Ureter (tissue), 1 donor: ENCODE results near the gene NUMBL. TPM values are rescaled to one million over a fixed set of nuclear protein-coding genes. Genes with fewer than 3 reads are reported as not detected.
"Not testable (repeated sequence)": the region's sequence is repeated elsewhere in the genome, so short reads cannot be mapped to it uniquely, and the experiment has no call there.

ENCODE experiments used
- DNase-seq: peaks from one replicate; pipeline ENCODE4 v3.0.0-alpha.2; 2020; ENCODE audit warnings: low spot score
- total RNA-seq: library from RNA; stranded (reverse); gene quantifications from one replicate; pipeline ENCODE4 v1.2.4, GENCODE V29; 2023
- donor health status: DM: yes; HTN: yes; CAD: no.

Gene NUMBL
- total RNA-seq, 1 donor from 2014 or later, result 30.3 TPM

GRCh38 chr19:40629346-40629745, 61.1 kb downstream of the NUMBL start:
- DNase-seq, result no peak

- DNase-seq, result no peak
Observed at GRCh38 chr19:40627486-40628279, 62.8 kb downstream of the NUMBL start.

DNA sequence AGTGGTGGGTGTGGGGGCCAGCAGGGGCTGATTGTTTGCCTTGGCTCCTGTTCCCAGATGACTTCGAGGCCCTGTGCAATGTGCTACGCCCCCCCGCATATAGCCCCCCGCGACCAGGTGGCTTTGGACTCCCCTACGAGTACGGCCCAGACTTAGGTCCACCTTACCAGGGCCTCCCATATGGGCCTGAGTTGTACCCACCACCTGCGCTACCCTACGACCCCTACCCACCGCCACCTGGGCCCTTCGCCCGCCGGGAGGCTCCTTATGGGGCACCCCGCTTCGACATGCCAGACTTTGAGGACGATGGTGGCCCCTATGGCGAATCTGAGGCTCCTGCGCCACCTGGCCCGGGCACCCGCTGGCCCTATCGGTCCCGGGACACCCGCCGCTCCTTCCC, 63.5 kb downstream of the NUMBL start:
- no peak for DNase-seq

GRCh38 chr19:40625406-40626120, 64.9 kb downstream of the NUMBL start:
- DNase-seq, result no peak

DNA sequence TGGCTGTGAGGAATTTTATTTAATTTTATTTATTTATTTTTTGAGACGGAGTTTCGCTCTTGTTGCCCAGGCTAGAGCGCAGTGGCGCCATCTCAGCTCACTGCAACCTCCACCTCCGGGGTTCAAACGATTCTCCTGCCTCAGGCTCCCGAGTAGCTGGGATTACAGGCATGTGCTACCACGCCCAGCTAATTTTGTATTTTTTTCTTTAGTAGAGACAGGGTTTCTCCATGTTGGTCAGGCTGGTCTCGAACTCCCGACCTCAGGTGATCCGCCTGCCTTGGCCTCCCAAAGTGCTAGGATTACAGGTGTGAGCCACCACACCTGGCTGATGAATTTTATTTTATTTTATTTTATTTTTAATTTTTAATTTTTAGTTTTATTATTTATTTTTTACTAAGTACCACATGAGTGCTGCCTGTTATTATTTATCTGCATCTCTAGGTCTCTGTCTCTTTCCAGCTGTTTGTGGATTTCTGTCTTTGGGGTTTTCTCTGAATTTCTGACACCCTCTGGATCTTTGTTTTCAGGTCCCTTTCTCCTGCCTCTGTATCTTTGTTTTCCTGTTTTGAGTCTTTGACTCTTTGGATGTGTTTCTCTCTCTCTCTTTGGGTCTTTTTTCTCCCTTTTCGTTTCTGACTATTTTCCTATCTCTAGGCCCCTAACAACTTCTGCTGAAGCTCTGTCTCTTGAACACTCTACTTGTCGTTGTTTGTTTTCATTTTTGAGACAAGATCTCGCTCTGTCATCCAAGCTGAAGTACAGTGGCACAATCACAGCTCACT, 65.9 kb downstream of the NUMBL start:
- not testable (repeated sequence) for DNase-seq

- DNase-seq, result no peak
Observed at GRCh38 chr19:40623403-40624251, 66.8 kb downstream of the NUMBL start.

GRCh38 chr19:40622773-40623075, 67.7 kb downstream of the NUMBL start:
- DNase-seq, result no peak

GRCh38 chr19:40621966-40622772, 68.3 kb downstream of the NUMBL start:
- no peak for DNase-seq

DNA sequence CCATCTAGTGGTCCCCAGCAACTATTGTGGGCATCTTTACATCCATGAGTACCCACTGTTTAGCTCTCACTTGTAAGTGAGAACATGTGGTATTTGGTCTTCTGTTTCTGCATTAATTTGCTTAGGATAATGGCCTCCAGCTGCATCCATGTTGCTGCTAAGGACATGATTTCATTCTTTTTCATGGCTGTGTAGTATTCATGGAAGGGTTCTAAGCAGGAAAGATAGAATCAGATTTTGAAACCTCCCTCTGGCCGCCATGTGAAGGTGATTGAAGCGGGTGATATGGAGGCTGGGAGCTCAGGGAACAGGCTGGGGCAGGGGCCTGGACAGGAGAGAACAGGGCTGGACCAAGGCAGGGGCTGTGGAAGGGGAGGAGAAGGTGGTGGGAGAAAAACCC, 69.2 kb downstream of the NUMBL start:
- no peak for DNase-seq

DNA sequence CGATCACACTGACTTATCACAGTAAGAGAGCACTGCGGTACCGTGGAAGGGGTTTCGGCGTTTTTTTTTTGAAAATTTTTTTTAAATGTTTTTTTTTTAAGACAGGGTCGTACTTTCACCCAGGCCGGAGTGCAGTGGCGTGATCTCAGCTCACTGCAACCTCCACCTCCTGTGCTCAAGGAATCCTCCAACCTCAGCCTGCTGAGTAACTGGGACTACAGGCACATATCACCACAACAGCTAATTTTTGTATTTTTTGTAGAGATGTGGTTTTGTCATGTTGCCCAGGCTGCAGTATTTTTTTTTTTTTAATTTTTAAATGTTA, 70.3 kb downstream of the NUMBL start:
- DNase-seq, result no peak

DNA sequence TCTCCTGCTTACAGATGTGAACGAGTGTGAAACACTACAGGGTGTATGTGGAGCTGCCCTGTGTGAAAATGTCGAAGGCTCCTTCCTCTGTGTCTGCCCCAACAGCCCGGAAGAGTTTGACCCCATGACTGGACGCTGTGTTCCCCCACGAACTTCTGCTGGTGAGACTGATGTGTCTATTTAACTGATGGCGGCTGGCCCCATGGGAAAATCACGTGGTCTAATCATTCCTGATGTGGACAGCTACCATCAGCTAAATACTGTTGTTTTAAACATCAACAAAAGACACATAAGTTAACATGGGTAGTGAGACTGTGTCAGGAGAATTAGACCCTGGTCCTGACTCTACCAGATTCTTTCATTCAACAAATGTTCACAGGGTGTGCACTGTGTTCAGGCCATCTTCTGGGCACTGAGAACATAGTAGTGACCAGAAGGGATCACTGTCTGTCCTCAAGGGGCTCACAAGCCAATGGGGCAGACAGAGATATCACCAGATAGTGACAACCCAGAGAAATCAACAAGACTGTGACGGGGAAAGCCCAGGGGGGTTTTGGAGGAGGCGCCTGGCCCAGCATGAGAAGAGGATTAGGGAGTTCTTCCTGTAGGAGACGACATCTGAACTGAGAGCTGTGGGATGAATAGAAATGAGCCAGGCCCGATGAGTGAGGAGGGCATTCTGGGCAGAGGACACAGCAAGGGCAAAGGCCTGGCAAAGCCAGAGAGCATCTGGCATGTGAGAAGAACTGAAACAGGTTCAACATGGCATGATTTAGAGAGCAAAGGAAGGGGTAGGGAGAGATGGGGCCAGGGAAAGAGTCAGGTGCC, 70.9 kb downstream of the NUMBL start:
- no peak for DNase-seq

- no peak for DNase-seq
Observed at GRCh38 chr19:40617961-40618360, 72.5 kb downstream of the NUMBL start.

GRCh38 chr19:40616941-40617340, 73.5 kb downstream of the NUMBL start:
- DNase-seq, result no peak

DNA sequence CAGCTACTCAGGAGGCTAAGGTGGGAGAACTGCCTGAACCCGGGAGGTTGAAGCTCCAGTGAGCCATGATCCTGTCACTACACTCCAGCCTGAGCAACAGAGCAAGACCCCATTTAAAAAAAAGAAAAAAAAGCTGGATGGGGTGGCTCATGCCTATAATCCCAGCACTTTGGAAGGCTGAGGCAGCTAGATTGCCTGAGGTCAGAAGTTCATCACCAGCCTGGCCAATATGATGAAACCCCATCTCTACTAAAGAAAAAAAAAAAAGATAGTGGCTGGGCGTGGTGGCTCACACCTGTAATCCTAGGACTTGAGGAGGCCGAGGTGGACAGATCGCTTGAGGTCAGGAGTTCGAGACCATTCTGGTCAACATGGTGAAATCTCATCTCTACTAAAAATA, 74.3 kb downstream of the NUMBL start:
- no peak for DNase-seq

Other genes starting within 250 kb of the NUMBL start
- gene SERTAD3, start 246.3 kb downstream of the NUMBL start, total RNA-seq, result 34.3 TPM
- 62.6 TPM for gene BLVRB, start 224.9 kb downstream of the NUMBL start, total RNA-seq
- 2.6 TPM for gene SPTBN4, start 223.7 kb downstream of the NUMBL start, total RNA-seq
- gene SHKBP1, start 113.8 kb downstream of the NUMBL start, total RNA-seq, result 61.2 TPM
- 239 TPM for gene LTBP4, start 89.3 kb downstream of the NUMBL start, total RNA-seq
- 35.0 TPM for gene COQ8B, start 26.2 kb upstream of the NUMBL start, total RNA-seq
- 35.0 TPM for gene ITPKC, start 26.5 kb upstream of the NUMBL start, total RNA-seq
- gene ACTMAP, start 59.8 kb upstream of the NUMBL start, total RNA-seq, result 11.3 TPM
- gene SNRPA, start 60.6 kb upstream of the NUMBL start, total RNA-seq, result 74.0 TPM
- gene MIA, start 84.9 kb upstream of the NUMBL start, total RNA-seq, result not detected
- gene RAB4B, start 87.6 kb upstream of the NUMBL start, total RNA-seq, result 45.3 TPM
- 79.3 TPM for gene EGLN2, start 108.5 kb upstream of the NUMBL start, total RNA-seq
- not detected for gene CYP2A6, start 159.8 kb upstream of the NUMBL start, total RNA-seq
- gene CYP2A7, start 191.6 kb upstream of the NUMBL start, total RNA-seq, result not detected